Keratinocyte (primary cell): Measurements from ENCODE around the gene LZTS2. TPM values are rescaled to one million over a fixed set of nuclear protein-coding genes. Genes with fewer than 3 reads are reported as not detected.

Source experiments
- DNase-seq: peaks from one replicate; pipeline ENCODE4 v3.0.0-alpha.2; 2011; ENCODE audit warnings: low read depth, missing footprints, low spot score
- FAIRE-seq: peaks from 2 replicates; lab custom pipeline; 2011; peaks lifted over from hg19 to GRCh38; lab: Jason Lieb, UNC
- H2AFZ ChIP-seq: 2 replicates; pipeline ENCODE4 v1.6.0; 2012; ENCODE audit warnings: low read length, control low read depth, inconsistent platforms; ENCODE audit not compliant: control insufficient read depth
- H3K27ac ChIP-seq: 2 replicates; pipeline ENCODE4 v1.5.1; 2011; ENCODE audit warnings: low read length; ENCODE audit not compliant: control insufficient read depth, insufficient read depth
- H3K27me3 ChIP-seq: 3 replicates; pipeline ENCODE4 v1.6.0; 2011; ENCODE audit warnings: low read length; ENCODE audit not compliant: control insufficient read depth, insufficient read depth; ENCODE audit errors: extremely low read depth
- H3K36me3 ChIP-seq, 2 experiments: 2 replicates in 1 of 2; 3 replicates in 1 of 2; pipeline ENCODE4 v1.5.1; 2011; ENCODE audit warnings: low read length in 2 of 2, mild to moderate bottlenecking in 1 of 2; ENCODE audit not compliant: control insufficient read depth in 2 of 2, insufficient read depth in 2 of 2; ENCODE audit errors: extremely low read depth in 1 of 2
- H3K4me1 ChIP-seq: 3 replicates; pipeline ENCODE4 v1.5.1; 2011; ENCODE audit warnings: low read length; ENCODE audit not compliant: control insufficient read depth, insufficient read depth; ENCODE audit errors: extremely low read depth
- H3K4me2 ChIP-seq: 3 replicates; pipeline ENCODE4 v1.6.0; 2011; ENCODE audit warnings: low read depth, low read length; ENCODE audit not compliant: control insufficient read depth, insufficient read depth; ENCODE audit errors: extremely low read depth
- H3K4me3 ChIP-seq, 3 experiments: fragments of 200-600 bp in 1 of 3; sonication (generic) in 1 of 3; 2 replicates in 2 of 3; 3 replicates in 1 of 3; pipeline ENCODE4 v1.5.1; 2011 to 2016; ENCODE audit warnings: low read length in 3 of 3, mild to moderate bottlenecking in 3 of 3, control low read depth in 2 of 3, inconsistent platforms in 1 of 3, low read depth in 1 of 3, mixed read lengths in 1 of 3, mixed run types in 1 of 3, moderate library complexity in 1 of 3; ENCODE audit not compliant: control insufficient read depth in 2 of 3, insufficient read depth in 2 of 3; ENCODE audit errors: extremely low read depth in 1 of 3
- H3K79me2 ChIP-seq: 2 replicates; pipeline ENCODE4 v1.6.0; 2012; ENCODE audit warnings: low read length; ENCODE audit not compliant: control insufficient read depth, insufficient read depth
- H3K9ac ChIP-seq: 3 replicates; pipeline ENCODE4 v1.6.0; 2011; ENCODE audit warnings: low read length; ENCODE audit not compliant: control insufficient read depth, insufficient read depth; ENCODE audit errors: extremely low read depth
- H3K9me1 ChIP-seq: 3 replicates; pipeline ENCODE4 v1.6.0; 2011; ENCODE audit warnings: low read length; ENCODE audit not compliant: control insufficient read depth, insufficient read depth; ENCODE audit errors: extremely low read depth
- H3K9me3 ChIP-seq: 2 replicates; pipeline ENCODE4 v1.5.1; 2012; ENCODE audit warnings: low read depth, low read length; ENCODE audit not compliant: control insufficient read depth
- H4K20me1 ChIP-seq: 3 replicates; pipeline ENCODE4 v1.6.0; 2011; ENCODE audit warnings: low read length; ENCODE audit not compliant: control insufficient read depth, insufficient read depth; ENCODE audit errors: extremely low read depth
- EZH2 ChIP-seq: IDR thresholded peaks from one replicate; pipeline ENCODE4 v1.6.1; 2012; ENCODE audit warnings: inconsistent platforms, mild to moderate bottlenecking, low read length, moderate library complexity
- dilution Hi-C: fragments of 300-500 bp; cut with MboI; formaldehyde crosslinking; loops from one replicate; pipeline ENCODE4 v1.7.0; 2020; ENCODE audit warnings: low sequenced_read_pairs; ENCODE audit not compliant: extremely low pct_ligation_motif_present
- polyA plus RNA-seq, 5 experiments: library from polyadenylated mRNA; depleted of rRNA in 3 of 5; stranded (reverse) in 3 of 5; stranded (forward) in 1 of 5; unstranded in 1 of 5; fragments of >200 nt; gene quantifications; 1 replicate in 1 of 5; 2 replicates in 3 of 5; 3 replicates in 1 of 5; pipeline versions ENCODE4 v1.2.1 to v1.2.3, GENCODE V29; 2011 to 2012; ENCODE audit warnings: missing spikeins in 2 of 5, low read depth in 1 of 5, low replicate concordance in 1 of 5
- TF ChIP-seq, protein P1 (sequence below), 3 experiments: IDR thresholded peaks in 1 of 3; conservative IDR thresholded peaks in 1 of 3; optimal IDR thresholded peaks in 1 of 3; 2 replicates in 2 of 3; 3 replicates in 1 of 3; pipeline versions ENCODE3 to v1.5.1; 2011; ENCODE audit warnings: low read length in 3 of 3, mild to moderate bottlenecking in 3 of 3, moderate library complexity in 2 of 3, control low read depth in 1 of 3, inconsistent platforms in 1 of 3; ENCODE audit not compliant: insufficient read depth in 2 of 3; ENCODE audit errors: extremely low read depth in 1 of 3

LZTS2 gene
- polyA plus RNA-seq, 1 donor (not counting 4 experiments of a cell fraction or from before 2014, with no cell fraction given): 18.6 TPM

DNA sequence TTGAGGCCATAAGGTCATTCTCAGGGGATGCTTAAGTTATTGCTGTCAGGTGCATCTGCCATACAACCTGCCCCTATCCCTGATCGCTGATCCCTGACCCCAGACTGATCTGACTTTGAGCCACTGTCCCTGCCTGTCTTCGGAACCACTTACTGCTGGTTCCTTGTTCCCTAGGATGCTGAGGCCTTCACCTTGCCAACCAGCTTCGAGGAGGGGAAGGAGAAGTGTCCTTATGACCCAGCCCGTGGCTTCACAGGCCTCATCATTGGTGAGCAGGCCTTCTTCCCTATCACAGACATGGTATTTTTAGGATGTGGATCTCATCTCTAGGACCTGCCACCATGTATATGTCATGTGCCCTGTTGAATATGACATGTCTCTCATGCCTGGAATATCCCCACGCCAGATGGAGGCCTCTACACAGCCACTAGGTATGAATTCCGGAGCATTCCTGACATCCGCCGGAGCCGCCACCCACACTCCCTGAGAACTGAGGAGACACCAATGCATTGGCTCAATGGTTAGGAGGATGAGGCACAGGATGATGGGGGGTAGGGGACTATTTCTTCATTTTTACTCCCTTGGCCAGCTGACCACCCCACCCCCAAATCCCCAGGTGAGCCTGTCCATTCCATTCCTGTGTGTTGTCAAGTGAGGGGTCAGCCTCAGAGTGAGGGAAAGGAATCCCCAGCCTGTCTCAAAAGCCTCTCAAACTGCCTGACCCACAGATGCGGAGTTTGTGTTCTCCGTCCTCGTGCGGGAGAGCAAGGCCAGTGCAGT is 21.3 kb upstream of the LZTS2 start:
- no peak overlapping the region for H3K4me2 ChIP-seq
- H3K79me2 ChIP-seq: no peaks in the 10 kb centered on the region
- no peak overlapping the region for H2AFZ ChIP-seq
- TF ChIP-seq, protein P1, sequence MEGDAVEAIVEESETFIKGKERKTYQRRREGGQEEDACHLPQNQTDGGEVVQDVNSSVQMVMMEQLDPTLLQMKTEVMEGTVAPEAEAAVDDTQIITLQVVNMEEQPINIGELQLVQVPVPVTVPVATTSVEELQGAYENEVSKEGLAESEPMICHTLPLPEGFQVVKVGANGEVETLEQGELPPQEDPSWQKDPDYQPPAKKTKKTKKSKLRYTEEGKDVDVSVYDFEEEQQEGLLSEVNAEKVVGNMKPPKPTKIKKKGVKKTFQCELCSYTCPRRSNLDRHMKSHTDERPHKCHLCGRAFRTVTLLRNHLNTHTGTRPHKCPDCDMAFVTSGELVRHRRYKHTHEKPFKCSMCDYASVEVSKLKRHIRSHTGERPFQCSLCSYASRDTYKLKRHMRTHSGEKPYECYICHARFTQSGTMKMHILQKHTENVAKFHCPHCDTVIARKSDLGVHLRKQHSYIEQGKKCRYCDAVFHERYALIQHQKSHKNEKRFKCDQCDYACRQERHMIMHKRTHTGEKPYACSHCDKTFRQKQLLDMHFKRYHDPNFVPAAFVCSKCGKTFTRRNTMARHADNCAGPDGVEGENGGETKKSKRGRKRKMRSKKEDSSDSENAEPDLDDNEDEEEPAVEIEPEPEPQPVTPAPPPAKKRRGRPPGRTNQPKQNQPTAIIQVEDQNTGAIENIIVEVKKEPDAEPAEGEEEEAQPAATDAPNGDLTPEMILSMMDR (optimal IDR thresholded peaks at IDR 0.05 in 1 of 3, IDR thresholded peaks at IDR 0.05 in 1 of 3, conservative IDR thresholded peaks at IDR 0.05 in 1 of 3; ENCODE audit: extremely low read depth in 1 of 3, insufficient read depth in 2 of 3, low read length in 3 of 3): no peak
- TF ChIP-seq EZH2: no peak
- H3K9ac ChIP-seq: no peak overlapping the region
- no peak for FAIRE-seq
- DNase-seq: no peak
- no peaks in the 10 kb centered on the region for H3K9me1 ChIP-seq
- H3K27me3 ChIP-seq: no peaks in the 10 kb centered on the region
- no peak overlapping the region for H3K4me3 ChIP-seq
- dilution Hi-C loops: no loop called here
- no peak overlapping the region for H3K27ac ChIP-seq
- H4K20me1 ChIP-seq: no peaks in the 10 kb centered on the region
- peaks cover 7 to 15% of the 10 kb centered on the region in 2 experiments for H3K36me3 ChIP-seq
- H3K9me3 ChIP-seq: no peaks in the 10 kb centered on the region
- H3K4me1 ChIP-seq: no peaks in the 10 kb centered on the region

DNA sequence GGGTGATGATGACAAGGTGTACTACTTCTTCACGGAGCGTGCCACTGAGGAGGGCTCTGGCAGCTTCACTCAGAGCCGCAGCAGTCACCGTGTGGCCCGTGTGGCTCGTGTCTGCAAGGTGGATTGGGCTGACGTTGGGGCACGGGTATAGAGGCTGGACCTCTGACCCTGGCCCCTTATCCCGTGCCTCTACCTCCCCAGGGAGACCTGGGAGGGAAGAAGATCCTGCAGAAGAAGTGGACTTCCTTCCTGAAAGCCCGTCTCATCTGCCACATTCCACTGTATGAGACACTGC is 20.8 kb upstream of the LZTS2 start:
- Histone ChIP-seq H3K27me3 (no peaks in the 10 kb centered on the region), H3K4me1 (no peaks in the 10 kb centered on the region)

More for the DNA sequence above, 20.8 kb upstream of the LZTS2 start:
- no peak overlapping the region for H3K4me2 ChIP-seq
- H3K36me3 ChIP-seq: peaks cover 9 to 17% of the 10 kb centered on the region in 2 experiments
- H4K20me1 ChIP-seq: no peaks in the 10 kb centered on the region
- H3K27ac ChIP-seq: no peak overlapping the region
- H3K9ac ChIP-seq: no peak overlapping the region
- no peak for DNase-seq
- no peak for FAIRE-seq
- TF ChIP-seq, protein P1 (optimal IDR thresholded peaks at IDR 0.05 in 1 of 3, IDR thresholded peaks at IDR 0.05 in 1 of 3, conservative IDR thresholded peaks at IDR 0.05 in 1 of 3; ENCODE audit: extremely low read depth in 1 of 3, insufficient read depth in 2 of 3, low read length in 3 of 3): no peak
- no peak for TF ChIP-seq EZH2
- H3K9me3 ChIP-seq: no peaks in the 10 kb centered on the region
- no peak overlapping the region for H3K4me3 ChIP-seq
- no peaks in the 10 kb centered on the region for H3K9me1 ChIP-seq
- no peaks in the 10 kb centered on the region for H3K79me2 ChIP-seq
- no peak overlapping the region for H2AFZ ChIP-seq
- dilution Hi-C loops: no loop called here
